Glomerular endothelial cell (primary cell): Measurements from ENCODE around the gene FAIM. TPM values are rescaled to one million over a fixed set of nuclear protein-coding genes. Genes with fewer than 3 reads are reported as not detected.
A peak's percentile ranks its signal among the peaks of the same experiment; 100 is the strongest.
"Not testable (repeated sequence)": the region's sequence is repeated elsewhere in the genome, so short reads cannot be mapped to it uniquely, and the experiment has no call there.

Experiments used
- DNase-seq: peaks from one replicate; pipeline ENCODE4 v3.0.0-alpha.2; 2011; ENCODE audit warnings: low read depth, low spot score; ENCODE audit errors: extremely low read depth
- total RNA-seq: library from RNA; depleted of rRNA; stranded (reverse); fragments of >200 nt; gene quantifications from 2 replicates; pipeline ENCODE4 v1.2.3, GENCODE V29; 2015

FAIM gene, protein sequence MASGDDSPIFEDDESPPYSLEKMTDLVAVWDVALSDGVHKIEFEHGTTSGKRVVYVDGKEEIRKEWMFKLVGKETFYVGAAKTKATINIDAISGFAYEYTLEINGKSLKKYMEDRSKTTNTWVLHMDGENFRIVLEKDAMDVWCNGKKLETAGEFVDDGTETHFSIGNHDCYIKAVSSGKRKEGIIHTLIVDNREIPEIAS
- total RNA-seq, result 9.2 and 9.3 TPM in 2 replicates

- no peak for DNase-seq
Measured at GRCh38 chr3:138608322-138609135, at the start of gene FAIM. FAIM (plus strand) TSS chr3:138608771; CDS start chr3:138619727, 10,956 bp downstream.

DNA sequence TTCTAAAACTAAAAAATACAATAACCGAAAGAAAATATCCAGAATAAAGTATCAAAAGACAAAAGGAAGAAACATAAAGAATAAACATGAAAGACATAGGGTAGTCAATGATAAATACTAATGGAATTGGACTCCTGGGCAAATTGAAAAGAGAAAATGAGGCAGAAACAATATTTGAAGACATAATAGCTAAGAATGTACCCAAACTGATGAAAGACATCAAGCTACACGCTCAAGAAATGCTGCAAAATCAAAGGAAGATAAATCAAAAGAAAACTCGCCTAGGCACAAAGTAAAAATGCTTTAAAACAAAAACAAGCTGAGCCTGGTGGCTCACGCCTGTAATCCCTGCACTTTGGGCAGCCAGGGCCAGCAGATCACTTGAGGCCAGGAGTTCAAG, 49.4 kb upstream of the FAIM start:
- DNase-seq, result no peak

DNA sequence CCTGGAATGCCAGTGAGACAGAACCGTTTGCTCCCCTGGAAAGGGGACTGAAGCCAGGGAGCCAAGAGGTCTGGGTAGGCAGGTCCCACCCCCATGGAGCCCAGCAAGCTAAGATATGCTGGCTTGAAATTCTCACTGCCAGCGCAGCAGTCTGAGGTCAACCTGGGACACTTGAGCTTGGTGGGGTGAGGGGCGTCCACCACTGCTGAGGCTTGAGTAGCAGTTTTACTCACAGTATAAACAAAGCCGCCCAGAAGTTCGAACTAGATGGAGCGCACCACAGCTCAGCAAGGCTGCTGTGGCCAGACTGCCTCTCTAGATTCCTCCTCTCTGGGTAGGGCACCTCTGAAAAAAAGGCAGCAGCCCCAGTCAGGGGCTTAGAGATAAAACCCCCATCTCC, 48.1 kb upstream of the FAIM start:
- DNase-seq, result no peak

DNA sequence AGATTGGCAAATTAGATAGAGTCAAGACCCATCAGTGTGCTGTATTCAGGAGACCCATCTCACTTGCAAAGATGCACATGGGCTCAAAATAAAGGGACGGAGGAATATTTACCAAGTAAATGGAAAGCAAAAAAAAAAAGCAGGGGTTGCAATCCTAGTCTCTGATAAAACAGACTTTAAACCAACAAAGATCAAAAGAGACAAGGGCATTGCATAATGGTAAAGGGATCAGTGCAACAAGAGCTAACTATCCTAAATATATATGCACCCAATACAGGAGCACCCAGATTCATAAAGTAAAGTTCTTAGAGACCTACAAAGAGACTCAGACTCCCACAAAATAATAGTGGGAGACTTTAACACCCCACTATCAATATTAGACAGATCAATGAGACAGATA, 45.7 kb upstream of the FAIM start:
- not testable (repeated sequence) for DNase-seq

DNA sequence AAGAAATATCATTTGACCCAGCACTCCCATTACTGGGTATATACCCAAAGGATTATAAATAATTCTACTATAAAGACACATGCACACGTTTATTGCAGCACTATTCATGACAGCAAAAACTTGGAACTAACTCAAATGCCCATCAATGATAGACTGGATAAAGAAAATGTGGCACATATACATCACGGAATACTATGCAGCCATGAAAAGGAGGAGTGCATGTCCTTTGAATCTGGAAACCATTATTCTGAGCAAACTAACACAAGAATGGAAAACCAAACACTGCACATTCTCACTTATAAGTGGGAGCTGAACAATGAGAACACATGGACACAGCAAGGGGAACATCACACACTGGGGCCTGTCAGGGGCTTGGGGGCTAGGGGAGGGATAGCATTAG, 42.3 kb upstream of the FAIM start:
- not testable (repeated sequence) for DNase-seq

DNA sequence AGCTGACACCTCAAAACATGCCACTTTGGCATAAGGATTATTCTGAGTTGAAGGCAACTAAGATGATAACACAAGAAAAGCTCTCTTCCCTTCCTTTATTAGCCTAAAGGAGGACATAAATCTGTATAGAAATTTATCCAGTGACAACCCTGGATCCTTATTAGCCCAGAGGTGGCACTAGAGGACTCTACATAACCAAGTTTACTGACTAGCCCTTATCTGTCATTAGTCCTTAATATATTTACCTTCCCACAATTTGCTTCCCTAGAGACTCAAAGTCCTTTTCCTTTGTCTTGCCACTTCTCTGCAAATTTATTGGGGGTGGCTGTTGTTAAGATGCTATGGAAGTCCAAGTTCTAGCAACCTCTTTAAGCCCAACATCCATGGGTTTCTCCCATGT, 41.2 kb upstream of the FAIM start:
- no peak for DNase-seq

- no peak for DNase-seq
Measured at GRCh38 chr3:138569090-138569489, 39.5 kb upstream of the FAIM start.

DNA sequence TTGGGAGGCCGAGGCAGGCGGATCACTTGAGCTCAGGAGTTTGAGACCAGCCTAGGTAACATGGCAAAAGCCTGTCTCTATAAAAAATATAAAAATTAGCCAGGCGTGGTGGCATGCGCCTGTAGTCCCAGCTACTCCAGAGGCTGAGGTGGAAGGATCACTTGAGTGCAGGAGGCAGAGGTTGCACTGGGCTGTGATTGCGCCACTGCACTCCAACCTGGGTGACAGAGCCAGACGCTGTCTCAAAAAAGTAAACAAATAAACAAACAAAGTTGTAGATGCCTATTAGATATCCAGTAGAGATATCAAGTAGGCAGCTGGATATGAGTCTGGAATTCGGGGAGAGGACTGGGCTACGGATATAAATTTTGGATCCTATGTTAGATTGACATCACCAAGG, 38.9 kb upstream of the FAIM start:
- DNase-seq, result not testable (repeated sequence)

- no peak for DNase-seq
Measured at GRCh38 chr3:138573138-138573537, 35.4 kb upstream of the FAIM start.

DNA sequence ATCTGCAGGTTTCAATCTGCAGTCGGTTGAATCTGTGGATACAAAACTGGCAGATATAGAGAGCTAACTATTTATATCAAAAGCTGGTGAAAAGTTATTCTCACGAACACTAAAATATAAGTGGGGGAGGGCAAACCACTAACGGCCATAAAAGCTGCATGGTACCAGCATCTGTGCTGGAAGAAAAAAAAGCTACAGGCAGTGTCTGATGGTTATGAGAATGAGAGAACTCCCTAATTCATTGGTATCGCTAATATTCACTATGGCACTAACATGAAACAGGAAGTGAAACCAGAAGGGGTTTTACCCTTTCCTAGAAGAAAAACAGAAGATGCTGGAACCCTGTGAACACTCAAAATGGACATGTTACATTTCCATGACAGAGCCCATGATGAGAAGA, 30.4 kb upstream of the FAIM start:
- DNase-seq, result no peak

DNA sequence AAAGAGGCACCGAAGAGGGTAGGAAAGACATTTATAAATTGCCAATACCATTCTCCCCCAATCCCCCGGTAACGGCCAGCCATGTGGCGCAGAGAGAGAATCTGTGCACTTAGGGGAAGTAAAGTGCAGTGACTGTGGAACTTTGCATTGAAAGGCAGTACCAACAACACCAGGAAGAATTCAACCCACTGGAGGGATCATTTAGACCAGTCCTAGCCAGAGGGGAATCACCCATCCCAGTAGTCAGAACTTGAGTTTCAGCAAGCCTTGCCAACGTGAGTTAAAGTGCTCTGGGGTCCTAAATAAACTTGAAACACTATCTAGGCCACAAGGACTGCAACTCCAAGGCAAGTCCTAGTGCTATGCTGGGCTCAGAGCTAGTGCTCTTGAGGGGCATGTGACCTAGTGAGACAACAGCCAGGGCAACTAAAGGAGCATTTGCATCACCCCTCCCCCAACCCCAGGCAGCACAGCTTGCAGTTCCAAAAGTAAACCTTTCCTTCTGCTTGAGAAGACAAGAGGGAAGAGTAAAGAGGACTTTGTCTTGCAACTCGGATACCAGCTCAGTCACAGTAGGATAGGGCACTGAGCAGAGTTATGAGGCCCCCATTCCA, 29.5 kb upstream of the FAIM start:
- DNase-seq, result no peak

- DNase-seq, result no peak
Measured at GRCh38 chr3:138587374-138587773, 21.2 kb upstream of the FAIM start.

GRCh38 chr3:138588445-138588844, 20.1 kb upstream of the FAIM start:
- DNase-seq, result no peak

GRCh38 chr3:138591392-138591791, 17.2 kb upstream of the FAIM start:
- no peak for DNase-seq

GRCh38 chr3:138593488-138594149, 15.0 kb upstream of the FAIM start:
- no peak for DNase-seq

GRCh38 chr3:138594150-138594934, 14.2 kb upstream of the FAIM start, which contains the start of gene CEP70:
CEP70 (minus strand) TSS chr3:138594260; CDS start chr3:138572927, 21,333 bp downstream.
- peak; percentile 87 for DNase-seq

DNA sequence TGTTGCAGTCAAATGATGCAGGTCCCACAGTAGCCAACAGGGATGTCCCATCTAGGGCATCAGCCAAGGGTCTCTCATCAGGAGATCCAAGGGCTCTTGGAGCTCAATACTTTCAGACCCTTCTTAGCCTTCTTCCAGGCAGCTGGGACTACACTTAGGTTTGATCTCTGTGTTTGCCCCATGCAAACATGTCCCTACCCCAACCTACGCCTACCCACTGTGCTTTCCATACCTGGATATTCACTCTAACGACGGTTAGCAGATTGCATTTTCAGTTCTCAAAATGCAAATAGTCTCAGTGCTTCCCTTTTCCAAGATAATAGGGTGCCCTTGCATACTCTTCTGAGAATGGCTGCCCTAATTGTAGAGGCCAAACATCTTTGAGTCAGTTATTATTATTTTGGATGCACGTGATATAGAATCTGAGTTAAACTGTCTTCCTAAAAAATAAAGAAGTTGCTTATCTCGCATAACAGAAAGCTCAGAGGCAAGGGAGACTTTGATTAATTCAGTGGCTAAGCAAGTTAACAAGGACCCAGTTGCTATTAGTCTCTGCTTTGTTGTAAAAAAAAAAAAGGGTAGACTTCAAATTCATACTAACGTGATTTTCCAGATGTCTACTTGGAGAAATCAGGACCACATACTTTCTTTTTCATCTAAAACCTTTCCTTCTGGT, 13.5 kb upstream of the FAIM start:
- no peak for DNase-seq

- DNase-seq, result not testable (repeated sequence)
Measured at GRCh38 chr3:138597186-138597976, 11.2 kb upstream of the FAIM start.

- DNase-seq, result no peak
Measured at GRCh38 chr3:138598534-138598933, 10.0 kb upstream of the FAIM start.
